ENCODE measurements around the gene TCAIM. TPM values are rescaled to one million over a fixed set of nuclear protein-coding genes. Genes with fewer than 3 reads are reported as not detected.
"Not testable (repeated sequence)": the region's sequence is repeated elsewhere in the genome, so short reads cannot be mapped to it uniquely, and the experiment has no call there.

Gene TCAIM
- total RNA-seq, 2 donors from 2014 or later, result 6.3 to 9.4 TPM

- DNase-seq, result no peak
- H3K4me1 Mint-ChIP-seq, result peaks cover 11% of the 10 kb centered on the region
- H3K4me3 Mint-ChIP-seq, result no peak overlapping the region
- H3K9me3 ChIP-seq (ENCODE audit: control insufficient read depth, low read length, poor library complexity, severe bottlenecking), result no peaks in the 10 kb centered on the region
- H3K36me3 Mint-ChIP-seq (ENCODE audit: low read depth), result peaks cover 18% of the 10 kb centered on the region
- no peak overlapping the region for H3K27ac Mint-ChIP-seq
- H3K27me3 Mint-ChIP-seq, result no peaks in the 10 kb centered on the region
- ATAC-seq, result no peak
Observed at GRCh38 chr3:44355362-44356033, 16.9 kb downstream of the TCAIM start.

- H3K27ac Mint-ChIP-seq, result peak overlapping the region; percentile 66
- peaks cover 13% of the 10 kb centered on the region for H3K36me3 Mint-ChIP-seq (ENCODE audit: low read depth)
- H3K27me3 Mint-ChIP-seq, result no peaks in the 10 kb centered on the region
Observed at GRCh38 chr3:44359146-44359751, 20.7 kb downstream of the TCAIM start.

GRCh38 chr3:44363591-44363990, 25.0 kb downstream of the TCAIM start:
- DNase-seq, result no peak
- ATAC-seq, result no peak
- Mint-ChIP-seq H3K4me1 (peaks cover 7% of the 10 kb centered on the region), H3K27me3 (no peaks in the 10 kb centered on the region), H3K4me3 (no peak overlapping the region), H3K36me3 (ENCODE audit: low read depth) (peaks cover 6% of the 10 kb centered on the region), H3K27ac (no peak overlapping the region)
- no peaks in the 10 kb centered on the region for H3K9me3 ChIP-seq (ENCODE audit: control insufficient read depth, low read length, poor library complexity, severe bottlenecking)

More at GRCh38 chr3:44359146-44359751, 20.7 kb downstream of the TCAIM start:
- Mint-ChIP-seq H3K4me3 (no peak overlapping the region), H3K4me1 (peaks cover 8% of the 10 kb centered on the region)
- DNase-seq, result no peak
- H3K9me3 ChIP-seq (ENCODE audit: control insufficient read depth, low read length, poor library complexity, severe bottlenecking), result no peaks in the 10 kb centered on the region
- no peak for ATAC-seq

GRCh38 chr3:44365952-44366351, 27.4 kb downstream of the TCAIM start:
- Mint-ChIP-seq H3K36me3 (ENCODE audit: low read depth) (no peaks in the 10 kb centered on the region), H3K4me1 (no peaks in the 10 kb centered on the region), H3K4me3 (no peak overlapping the region), H3K27me3 (no peaks in the 10 kb centered on the region), H3K27ac (no peak overlapping the region)
- ATAC-seq, result no peak
- no peaks in the 10 kb centered on the region for H3K9me3 ChIP-seq (ENCODE audit: control insufficient read depth, low read length, poor library complexity, severe bottlenecking)
- DNase-seq, result no peak

GRCh38 chr3:44375450-44375849, 36.9 kb downstream of the TCAIM start:
- DNase-seq (no peak), ATAC-seq (no peak)
- H3K27ac Mint-ChIP-seq, result no peak overlapping the region
- H3K9me3 ChIP-seq (ENCODE audit: control insufficient read depth, low read length, poor library complexity, severe bottlenecking), result no peaks in the 10 kb centered on the region
- no peak overlapping the region for H3K4me3 Mint-ChIP-seq
- no peaks in the 10 kb centered on the region for H3K4me1 Mint-ChIP-seq
- no peaks in the 10 kb centered on the region for H3K36me3 Mint-ChIP-seq (ENCODE audit: low read depth)
- H3K27me3 Mint-ChIP-seq, result no peaks in the 10 kb centered on the region

- H3K9me3 ChIP-seq (ENCODE audit: control insufficient read depth, low read length, poor library complexity, severe bottlenecking), result no peaks in the 10 kb centered on the region
- no peak overlapping the region for H3K4me3 Mint-ChIP-seq
- no peaks in the 10 kb centered on the region for H3K4me1 Mint-ChIP-seq
- H3K27ac Mint-ChIP-seq, result no peak overlapping the region
- DNase-seq (no peak), ATAC-seq (no peak)
- H3K27me3 Mint-ChIP-seq, result no peaks in the 10 kb centered on the region
- H3K36me3 Mint-ChIP-seq (ENCODE audit: low read depth), result no peaks in the 10 kb centered on the region
Observed at GRCh38 chr3:44387404-44387803, 48.8 kb downstream of the TCAIM start.

GRCh38 chr3:44392489-44392888, 53.9 kb downstream of the TCAIM start:
- no peaks in the 10 kb centered on the region for H3K9me3 ChIP-seq (ENCODE audit: control insufficient read depth, low read length, poor library complexity, severe bottlenecking)
- Mint-ChIP-seq H3K4me1 (no peaks in the 10 kb centered on the region), H3K27me3 (no peaks in the 10 kb centered on the region), H3K27ac (no peak overlapping the region), H3K4me3 (no peak overlapping the region), H3K36me3 (ENCODE audit: low read depth) (no peaks in the 10 kb centered on the region)
- no peak for DNase-seq
- no peak for ATAC-seq

GRCh38 chr3:44395714-44396113, 57.1 kb downstream of the TCAIM start:
- Mint-ChIP-seq H3K4me1 (no peaks in the 10 kb centered on the region), H3K27ac (no peak overlapping the region), H3K27me3 (no peaks in the 10 kb centered on the region), H3K4me3 (no peak overlapping the region), H3K36me3 (ENCODE audit: low read depth) (peaks cover 3% of the 10 kb centered on the region)
- DNase-seq (no peak), ATAC-seq (no peak)
- H3K9me3 ChIP-seq (ENCODE audit: control insufficient read depth, low read length, poor library complexity, severe bottlenecking), result no peaks in the 10 kb centered on the region

GRCh38 chr3:44396200-44397171, 57.9 kb downstream of the TCAIM start:
- Mint-ChIP-seq H3K4me1 (no peaks in the 10 kb centered on the region), H3K36me3 (ENCODE audit: low read depth) (peaks cover 3% of the 10 kb centered on the region), H3K27ac (no peak overlapping the region), H3K4me3 (no peak overlapping the region), H3K27me3 (no peaks in the 10 kb centered on the region)
- no peak for ATAC-seq
- DNase-seq, result no peak
- H3K9me3 ChIP-seq (ENCODE audit: control insufficient read depth, low read length, poor library complexity, severe bottlenecking), result no peaks in the 10 kb centered on the region

- not testable (repeated sequence) for H3K4me3 Mint-ChIP-seq; H3K36me3 Mint-ChIP-seq (ENCODE audit: low read depth); H3K27ac Mint-ChIP-seq; H3K9me3 ChIP-seq (ENCODE audit: control insufficient read depth, low read length, poor library complexity, severe bottlenecking); H3K4me1 Mint-ChIP-seq; DNase-seq; ATAC-seq; H3K27me3 Mint-ChIP-seq
Observed at GRCh38 chr3:44398271-44398670, 59.7 kb downstream of the TCAIM start.

- no peaks in the 10 kb centered on the region for H3K4me1 Mint-ChIP-seq
- H3K27me3 Mint-ChIP-seq, result no peaks in the 10 kb centered on the region
- no peak overlapping the region for H3K4me3 Mint-ChIP-seq
- ATAC-seq, result no peak
- H3K36me3 Mint-ChIP-seq (ENCODE audit: low read depth), result peaks cover 5% of the 10 kb centered on the region
- DNase-seq, result no peak
- no peak overlapping the region for H3K27ac Mint-ChIP-seq
- no peaks in the 10 kb centered on the region for H3K9me3 ChIP-seq (ENCODE audit: control insufficient read depth, low read length, poor library complexity, severe bottlenecking)
Observed at GRCh38 chr3:44398853-44399252, 60.3 kb downstream of the TCAIM start.

GRCh38 chr3:44400771-44401170, 62.2 kb downstream of the TCAIM start:
- Mint-ChIP-seq H3K27ac (no peak overlapping the region), H3K36me3 (ENCODE audit: low read depth) (peaks cover 10% of the 10 kb centered on the region), H3K4me1 (no peaks in the 10 kb centered on the region), H3K27me3 (no peaks in the 10 kb centered on the region), H3K4me3 (no peak overlapping the region)
- no peaks in the 10 kb centered on the region for H3K9me3 ChIP-seq (ENCODE audit: control insufficient read depth, low read length, poor library complexity, severe bottlenecking)
- no peak for ATAC-seq
- DNase-seq, result no peak

GRCh38 chr3:44402548-44402947, 64.0 kb downstream of the TCAIM start:
- no peak overlapping the region for H3K4me3 Mint-ChIP-seq
- no peaks in the 10 kb centered on the region for H3K9me3 ChIP-seq (ENCODE audit: control insufficient read depth, low read length, poor library complexity, severe bottlenecking)
- DNase-seq (no peak), ATAC-seq (no peak)
- H3K36me3 Mint-ChIP-seq (ENCODE audit: low read depth), result peaks cover 10% of the 10 kb centered on the region
- peak overlapping the region; percentile 1 for H3K27ac Mint-ChIP-seq
- H3K27me3 Mint-ChIP-seq, result no peaks in the 10 kb centered on the region
- no peaks in the 10 kb centered on the region for H3K4me1 Mint-ChIP-seq

Data from T-helper 17 cell (primary cell).